Vein endothelial cell (primary cell): ENCODE data around the gene RBSN. TPM values are rescaled to one million over a fixed set of nuclear protein-coding genes. Genes with fewer than 3 reads are reported as not detected.

Experiments used
- total RNA-seq: library from RNA; depleted of rRNA; stranded (reverse); fragments of >200 nt; gene quantifications from 2 replicates; pipeline ENCODE4 v1.2.3, GENCODE V29; 2012

The RBSN gene
- total RNA-seq, result 23.2 and 26.7 TPM in 2 replicates

DNA sequence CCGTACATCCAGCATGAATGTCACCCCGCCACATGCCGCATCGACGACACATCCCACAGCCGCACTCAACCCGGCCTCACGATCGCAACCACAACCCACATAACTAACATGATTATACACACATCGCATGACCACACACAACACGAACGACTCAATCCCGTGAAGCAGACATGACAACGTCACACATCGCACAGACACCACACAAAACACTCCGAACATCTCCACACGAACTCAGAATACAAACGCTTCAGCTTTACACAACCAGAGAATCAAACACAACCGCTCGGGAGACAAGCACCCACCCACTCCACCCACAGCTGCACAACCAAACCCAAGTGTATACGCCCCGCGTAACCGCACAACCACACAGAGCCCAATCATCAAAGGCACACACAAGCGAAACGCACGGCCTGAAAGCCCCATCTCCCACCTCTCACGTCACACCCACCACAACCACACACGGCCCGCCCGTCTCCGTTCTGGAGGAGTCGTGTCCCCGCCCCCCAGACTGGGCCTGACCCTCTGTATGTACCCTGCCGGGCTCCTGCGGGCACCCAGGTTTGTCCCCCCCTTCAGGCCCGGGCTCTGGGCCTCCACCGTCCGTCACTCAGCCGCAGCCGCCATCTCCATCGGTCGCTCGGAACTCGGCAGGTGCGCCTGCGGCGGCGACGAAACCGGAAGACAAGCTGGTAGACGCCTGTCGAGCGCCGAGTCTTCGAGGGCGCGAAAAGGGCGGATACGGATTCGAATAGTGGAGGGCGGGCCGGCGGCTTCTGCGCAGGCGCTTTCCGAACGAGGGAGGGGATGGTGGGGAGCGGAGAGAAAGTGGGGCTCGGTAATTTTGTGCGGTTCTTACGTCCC is at the start of gene RBSN:
RBSN (minus strand) TSS at position 646 of the 861 bp plus-strand sequence. CDS start 3,028 bp downstream, outside the sequence.

DNA sequence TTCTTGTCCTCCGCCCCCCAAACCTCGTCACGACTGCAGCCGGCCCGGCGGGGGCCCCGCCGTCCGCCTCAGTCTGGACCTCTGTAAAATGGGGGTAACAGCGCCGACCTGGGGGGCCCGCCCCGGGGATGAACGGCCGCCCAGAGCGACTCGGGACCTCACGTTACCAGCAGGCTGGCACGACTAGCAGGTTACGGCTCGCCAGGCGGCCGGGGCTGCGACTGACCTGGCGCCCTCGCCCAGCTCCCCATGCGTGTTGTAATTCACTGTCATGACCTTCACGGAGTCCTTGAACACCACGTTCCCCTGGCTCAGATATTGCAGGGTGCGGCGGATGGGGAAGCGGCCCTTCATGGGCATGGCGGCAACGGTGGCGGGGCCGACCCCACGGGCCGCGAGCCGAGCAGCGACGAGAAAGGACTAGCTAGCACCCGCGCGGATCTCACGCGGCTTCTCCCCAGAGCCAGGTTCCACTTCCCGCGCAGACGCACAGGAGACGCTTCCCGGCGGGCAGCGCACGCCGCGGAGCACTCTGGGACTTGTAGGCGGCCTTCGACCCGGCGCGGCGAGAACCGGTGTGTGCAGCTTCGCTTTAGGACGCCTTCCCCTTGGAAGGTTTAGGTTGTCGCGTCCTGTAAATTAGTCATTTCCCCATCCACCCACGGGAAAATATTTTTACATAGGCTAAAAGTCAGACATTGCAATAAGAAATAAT is 34.0 kb downstream of the RBSN start, which contains the start of gene MRPS25:
MRPS25 (minus strand) TSS at position 481 of the 715 bp plus-strand sequence; CDS start at position 360, 121 bp downstream.

Other genes with a start within 250 kb of the RBSN start
- gene NR2C2, start 151.6 kb downstream of the RBSN start, total RNA-seq, result 36.3 and 37.9 TPM in 2 replicates
- 19.9 and 22.4 TPM in 2 replicates for gene MRPS25, start 33.8 kb downstream of the RBSN start, total RNA-seq
- 28.5 and 34.0 TPM in 2 replicates for gene CAPN7, start 107.1 kb upstream of the RBSN start, total RNA-seq
- 59.8 and 108 TPM in 2 replicates for gene SH3BP5, start 233.4 kb upstream of the RBSN start, total RNA-seq